GM21526 (cell line): ENCODE results near the gene SNX13.

Source experiments
- ATAC-seq: cut with Tn5 transposase; IDR thresholded peaks from one replicate; pipeline ENCODE4 v1.9.1; 2021; ENCODE audit warnings: moderate library complexity; ENCODE audit not compliant: unreplicated experiment, low FRiP score

Gene SNX13

GRCh38 chr7:17947620-17948019, 7.3 kb upstream of the SNX13 start:
- no peak for ATAC-seq

- ATAC-seq: peak; percentile 57
Observed at GRCh38 chr7:17946591-17946990, 6.3 kb upstream of the SNX13 start.

- ATAC-seq: no peak
Observed at GRCh38 chr7:17944720-17945119, 4.4 kb upstream of the SNX13 start.

GRCh38 chr7:17943006-17943405, 2.7 kb upstream of the SNX13 start:
- no peak for ATAC-seq

- no peak for ATAC-seq
Observed at GRCh38 chr7:17942231-17942630, 1.9 kb upstream of the SNX13 start.

GRCh38 chr7:17940951-17941431, 697 bp upstream of the SNX13 start:
- ATAC-seq: no peak

GRCh38 chr7:17939606-17940301, 540 bp downstream of the SNX13 start:
- peak; percentile 35 for ATAC-seq

- no peak for ATAC-seq
Observed at GRCh38 chr7:17939211-17939605, 1.1 kb downstream of the SNX13 start.

GRCh38 chr7:17937506-17938120, 2.7 kb downstream of the SNX13 start:
- no peak for ATAC-seq

- ATAC-seq: no peak
Observed at GRCh38 chr7:17936321-17936720, 4.0 kb downstream of the SNX13 start.

GRCh38 chr7:17934612-17935240, 5.6 kb downstream of the SNX13 start:
- no peak for ATAC-seq

GRCh38 chr7:17934094-17934493, 6.2 kb downstream of the SNX13 start:
- no peak for ATAC-seq

GRCh38 chr7:17932770-17933169, 7.5 kb downstream of the SNX13 start:
- no peak for ATAC-seq

- no peak for ATAC-seq
Observed at GRCh38 chr7:17931069-17931468, 9.2 kb downstream of the SNX13 start.

- ATAC-seq: no peak
Observed at GRCh38 chr7:17930546-17930945, 9.7 kb downstream of the SNX13 start.

- no peak for ATAC-seq
Observed at GRCh38 chr7:17929647-17930395, 10.5 kb downstream of the SNX13 start.

- ATAC-seq: no peak
Observed at GRCh38 chr7:17928055-17928454, 12.2 kb downstream of the SNX13 start.

GRCh38 chr7:17921857-17922416, 18.4 kb downstream of the SNX13 start:
- ATAC-seq: no peak

- no peak for ATAC-seq
Observed at GRCh38 chr7:17917842-17918241, 22.5 kb downstream of the SNX13 start.

GRCh38 chr7:17916786-17917185, 23.5 kb downstream of the SNX13 start:
- no peak for ATAC-seq

GRCh38 chr7:17915796-17916195, 24.5 kb downstream of the SNX13 start:
- ATAC-seq: no peak
